HG02610 (cell line): ENCODE results near the gene STT3B.

ENCODE experiments used
- ATAC-seq: cut with Tn5 transposase; IDR thresholded peaks from one replicate; pipeline ENCODE4 v1.9.1; 2021; ENCODE audit warnings: mild to moderate bottlenecking, moderate library complexity; ENCODE audit not compliant: unreplicated experiment

STT3B gene

GRCh38 chr3:31636049-31636448 is 103.3 kb downstream of the STT3B start:
- no peak for ATAC-seq

- ATAC-seq: no peak
These were observed 104.1 kb downstream of the STT3B start for GRCh38 chr3:31636694-31637442.

DNA sequence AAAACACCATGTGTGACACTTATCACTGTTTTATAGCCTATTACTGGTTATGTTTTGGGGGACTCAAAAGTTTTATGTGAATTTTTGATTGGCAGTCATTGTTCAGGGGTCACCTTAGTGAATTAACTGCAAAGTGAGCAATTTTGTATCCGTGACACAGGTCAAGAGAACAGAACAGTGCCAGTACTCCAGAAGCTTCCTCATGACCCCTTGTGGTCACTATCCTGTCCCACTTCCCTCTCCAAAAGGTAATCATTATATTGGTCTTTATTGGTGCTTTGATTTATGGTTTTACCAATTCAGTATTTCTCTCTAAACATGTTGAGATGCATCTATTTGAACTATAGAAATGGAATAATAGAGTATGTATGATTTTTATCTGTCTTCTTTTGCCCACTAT is 107.1 kb downstream of the STT3B start:
- ATAC-seq: no peak

DNA sequence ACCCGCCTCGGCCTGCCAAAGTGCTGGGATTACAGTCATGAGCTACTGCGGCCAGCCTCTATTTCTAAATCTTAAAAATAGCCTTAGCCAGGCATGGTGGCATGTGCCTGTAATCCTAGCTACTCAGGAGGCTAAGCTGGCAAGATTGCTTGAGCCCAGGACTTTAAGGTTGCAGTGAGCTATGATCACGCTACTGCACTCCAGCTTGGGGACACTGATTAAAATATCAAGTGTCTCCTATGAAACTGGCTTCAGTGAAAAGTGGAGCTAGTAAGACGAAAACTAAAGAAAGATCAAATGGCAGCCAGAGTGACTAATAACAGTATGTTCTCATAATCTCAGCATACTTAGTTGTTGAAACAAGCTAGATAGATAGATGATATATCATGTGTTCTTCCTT is 112.5 kb downstream of the STT3B start:
- no peak for ATAC-seq

GRCh38 chr3:31648286-31648968 is 115.7 kb downstream of the STT3B start:
- no peak for ATAC-seq

- no peak for ATAC-seq
These were observed 119.6 kb downstream of the STT3B start for GRCh38 chr3:31652296-31652695.

DNA sequence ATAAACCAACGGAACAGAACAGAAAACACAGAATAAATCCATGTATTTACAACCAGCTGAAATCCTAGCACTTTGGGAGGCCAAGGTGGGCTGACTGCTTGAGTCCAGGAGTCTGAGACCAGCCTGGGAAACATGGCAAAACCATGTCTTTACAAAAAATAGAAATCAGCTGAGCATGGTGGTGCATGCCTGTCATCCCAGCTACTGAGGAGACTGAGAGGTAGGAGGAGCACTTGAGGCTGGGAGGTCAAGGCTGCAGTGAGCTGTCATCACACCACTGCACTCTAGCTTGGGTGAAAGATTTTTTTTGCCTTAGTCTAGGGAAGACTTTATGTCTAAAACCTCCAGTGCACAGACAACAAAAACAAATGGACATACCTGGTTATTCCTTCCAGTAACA is 120.7 kb downstream of the STT3B start:
- no peak for ATAC-seq

DNA sequence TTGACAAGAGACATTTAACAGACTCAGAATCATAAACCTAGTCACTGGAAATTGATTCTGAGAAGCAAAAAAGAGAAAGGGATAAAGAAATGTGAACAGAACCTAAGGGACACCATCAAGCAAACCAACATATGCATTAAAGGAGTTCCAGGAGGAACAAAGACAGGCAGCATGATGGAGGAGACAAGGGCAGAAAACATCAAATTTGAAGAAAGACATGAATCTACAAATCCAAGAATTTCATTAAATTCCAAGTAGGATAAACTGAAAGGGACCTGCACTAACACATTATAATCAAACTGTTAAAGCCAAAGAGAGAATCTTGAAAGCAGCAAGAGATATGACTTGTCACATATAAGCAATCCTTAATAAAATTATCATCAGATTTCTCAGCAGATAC is 122.3 kb downstream of the STT3B start:
- ATAC-seq: no peak

DNA sequence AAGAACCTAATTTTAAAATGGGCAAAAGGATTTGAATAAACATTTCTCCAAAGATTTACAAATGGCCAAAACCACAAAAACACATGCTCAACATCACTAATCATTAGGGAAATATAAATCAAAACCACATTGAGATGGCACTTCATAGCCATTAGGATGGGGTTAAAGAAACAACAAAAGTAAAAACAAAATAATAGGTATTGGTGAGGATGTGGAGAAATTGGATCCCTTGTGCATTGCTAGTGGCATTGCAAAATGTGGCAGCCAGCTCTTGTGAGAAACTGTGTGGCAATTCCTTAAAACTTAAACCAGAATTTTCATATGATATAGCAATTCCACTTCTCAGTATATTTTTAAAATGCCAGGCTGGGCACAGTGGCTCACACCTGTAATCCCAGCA is 126.5 kb downstream of the STT3B start:
- ATAC-seq: no peak

GRCh38 chr3:31661286-31661685 is 128.6 kb downstream of the STT3B start:
- no peak for ATAC-seq

DNA sequence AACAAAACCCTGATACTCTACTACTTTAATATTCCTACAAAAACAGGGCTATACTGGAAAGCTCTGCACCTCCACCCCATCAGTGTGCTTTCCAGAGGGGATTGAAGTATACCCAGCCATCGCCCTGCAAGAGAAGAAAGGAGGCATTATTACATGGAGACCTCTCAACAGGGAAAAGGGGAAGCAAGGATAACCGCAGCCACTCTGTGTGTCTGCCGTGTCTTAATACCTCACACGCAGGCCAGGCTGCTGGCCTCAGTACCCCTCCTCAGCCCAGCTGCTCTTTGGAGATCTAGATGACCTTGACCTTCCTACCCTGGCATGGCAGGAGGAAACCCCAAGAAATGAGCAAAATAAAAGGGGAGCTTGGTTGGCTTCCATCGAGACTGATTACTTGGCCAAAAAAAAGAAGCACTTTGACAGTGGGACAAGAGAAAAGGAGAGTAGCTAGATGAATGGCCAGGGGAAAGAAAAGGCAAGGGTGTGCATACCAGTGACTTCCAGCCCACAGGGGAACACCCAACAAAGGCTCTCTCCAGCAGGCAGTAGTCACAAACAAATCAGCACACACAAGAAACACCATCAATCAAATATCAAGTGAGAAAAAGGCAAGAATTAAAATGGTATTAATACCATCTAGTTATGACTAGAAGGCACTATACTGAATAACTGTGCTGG is 129.4 kb downstream of the STT3B start:
- ATAC-seq: no peak

- no peak for ATAC-seq
These were observed 131.3 kb downstream of the STT3B start for GRCh38 chr3:31664031-31664430.

DNA sequence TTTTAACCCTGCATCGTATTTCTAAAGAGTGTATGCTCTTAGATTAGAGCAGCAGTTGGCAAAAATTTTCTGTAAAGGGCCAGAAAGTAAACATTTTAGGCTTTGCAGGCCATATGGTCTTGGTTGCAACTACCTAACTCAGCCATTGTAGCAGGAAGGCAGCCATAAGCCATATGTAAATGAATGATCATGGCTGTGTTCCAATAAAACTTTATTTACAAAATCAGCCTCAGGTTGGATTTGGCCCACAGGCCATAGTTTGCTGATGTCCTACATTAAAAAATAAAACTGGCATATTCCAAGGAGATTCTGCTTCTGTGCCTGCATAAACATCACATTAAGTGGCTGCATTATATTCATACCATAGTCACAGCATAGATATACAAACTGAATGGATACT is 134.9 kb downstream of the STT3B start:
- ATAC-seq: no peak

- ATAC-seq: no peak
These were observed 135.5 kb downstream of the STT3B start for GRCh38 chr3:31668242-31668641.

- no peak for ATAC-seq
These were observed 137.4 kb downstream of the STT3B start for GRCh38 chr3:31670136-31670535.

- ATAC-seq: no peak
These were observed 138.0 kb downstream of the STT3B start for GRCh38 chr3:31670722-31671121.

GRCh38 chr3:31671451-31671850 is 138.7 kb downstream of the STT3B start:
- no peak for ATAC-seq

GRCh38 chr3:31671976-31672375 is 139.3 kb downstream of the STT3B start:
- ATAC-seq: no peak

GRCh38 chr3:31673950-31674349 is 141.2 kb downstream of the STT3B start:
- no peak for ATAC-seq

DNA sequence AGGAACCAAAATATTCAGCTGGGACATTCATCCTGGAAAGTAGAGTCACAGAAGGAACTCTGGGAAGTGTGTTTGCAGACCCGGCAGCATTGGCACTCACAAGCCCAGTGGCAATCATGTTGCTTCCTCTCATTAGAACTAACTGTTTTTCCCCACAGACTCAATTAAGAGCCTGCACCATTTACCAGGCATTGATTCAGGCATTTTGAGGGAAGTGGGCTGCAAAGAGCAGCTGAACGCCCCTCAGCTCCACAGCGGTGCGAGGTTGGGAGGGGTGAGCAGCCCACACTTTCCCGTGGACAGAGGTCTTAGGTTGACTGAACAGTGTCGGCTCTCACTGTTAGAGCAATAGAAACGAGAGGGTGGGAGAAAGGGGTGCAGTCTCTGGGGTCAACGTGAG is 143.8 kb downstream of the STT3B start:
- ATAC-seq: no peak

DNA sequence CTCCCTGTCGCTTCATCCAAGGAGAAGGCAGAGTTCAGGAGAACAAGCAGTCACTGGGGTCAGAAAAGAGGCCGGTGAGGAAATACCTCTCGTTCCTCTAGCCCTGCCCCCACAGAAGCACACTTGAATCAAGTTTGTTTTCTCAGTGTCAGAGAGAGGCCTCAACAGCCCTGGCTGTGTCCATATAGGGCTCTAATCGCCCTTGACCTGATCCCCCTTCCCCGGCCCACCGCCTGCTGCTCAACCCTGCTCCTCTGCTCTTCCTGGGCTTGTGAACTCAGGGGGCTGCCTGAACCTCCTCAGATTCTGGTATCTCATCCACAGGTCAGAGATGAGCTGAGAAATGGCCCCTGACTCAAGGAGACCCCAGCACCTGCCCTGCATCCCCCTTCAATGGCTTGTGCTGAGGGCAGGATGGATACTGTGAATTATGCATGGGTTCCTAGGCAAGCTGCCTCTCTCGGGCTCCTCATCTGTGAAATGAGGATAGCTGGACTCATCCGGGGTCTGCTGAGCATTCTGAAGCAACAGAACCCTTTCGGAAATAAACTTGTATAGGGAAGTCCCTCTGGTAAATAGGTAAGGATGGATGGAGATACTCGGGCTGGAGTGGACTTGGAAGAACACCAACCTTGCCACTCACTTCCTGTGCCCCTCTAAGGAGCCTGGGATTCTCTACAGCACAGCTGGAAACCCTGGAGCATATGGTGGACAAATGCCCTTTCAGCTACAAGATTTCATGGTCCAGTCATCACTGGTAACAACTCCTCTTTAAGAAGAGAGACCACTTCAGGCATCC is 147.5 kb downstream of the STT3B start:
- no peak for ATAC-seq
